HG03378 (cell line): Measurements from ENCODE around the gene RPS19BP1.
"Not testable (repeated sequence)": the region's sequence is repeated elsewhere in the genome, so short reads cannot be mapped to it uniquely, and the experiment has no call there.

Experiments
- ATAC-seq: cut with Tn5 transposase; IDR thresholded peaks from one replicate; pipeline ENCODE4 v1.9.1; 2021; ENCODE audit warnings: mild to moderate bottlenecking, moderate library complexity; ENCODE audit not compliant: unreplicated experiment

RPS19BP1 gene

GRCh38 chr22:39528681-39529486 is 3.7 kb downstream of the RPS19BP1 start:
- ATAC-seq, result no peak

DNA sequence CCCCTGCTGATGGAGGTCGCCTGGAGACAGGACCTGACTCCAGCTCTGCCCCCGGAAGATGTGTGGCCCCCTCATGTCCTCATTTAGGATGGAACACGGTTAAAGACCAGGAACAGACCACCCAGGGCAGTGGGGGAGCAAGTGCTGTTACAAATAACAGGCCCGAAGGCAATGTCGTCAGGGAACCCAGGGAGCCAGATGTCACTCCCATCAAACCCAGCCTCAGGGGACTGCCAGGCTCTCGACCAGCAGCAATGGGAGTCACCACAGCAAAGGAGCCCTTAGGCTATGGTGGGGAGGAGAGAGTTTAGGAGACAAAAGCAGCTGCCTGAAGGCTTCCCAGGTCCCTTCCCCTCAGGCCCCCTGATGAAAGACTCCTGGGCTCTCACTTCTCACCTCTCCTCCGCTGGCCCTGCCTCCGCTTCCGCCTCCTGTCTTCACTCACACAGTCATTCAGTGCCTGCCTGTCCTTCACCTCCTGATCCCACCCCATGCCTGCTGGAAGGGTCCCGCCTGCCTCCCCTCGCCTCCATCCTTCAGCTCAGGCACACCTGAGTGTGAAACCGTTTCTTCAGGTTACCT is 4.4 kb downstream of the RPS19BP1 start:
- ATAC-seq, result no peak

DNA sequence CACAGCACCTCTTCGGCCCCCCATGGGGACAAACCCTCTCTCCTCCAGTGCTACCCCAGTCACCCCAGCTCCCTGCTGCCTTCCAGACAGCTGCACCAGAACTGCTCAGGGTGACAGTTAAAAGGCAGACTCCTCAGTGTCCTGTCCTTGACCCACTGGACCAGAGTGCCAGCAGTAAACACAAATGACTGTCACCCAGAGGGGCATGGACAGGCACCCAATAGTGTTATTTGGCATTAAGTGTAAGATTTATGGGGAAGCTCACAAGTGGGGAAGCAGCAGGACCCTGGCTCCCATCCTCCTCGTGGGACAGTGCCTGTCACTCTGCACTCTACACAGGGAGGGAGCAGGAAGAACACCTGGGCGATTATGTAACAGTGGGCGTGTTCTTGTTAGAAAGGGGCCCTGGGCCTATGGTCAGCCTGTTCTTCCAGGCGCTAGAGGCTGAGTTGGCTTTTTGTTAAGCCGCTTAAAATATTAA is 5.0 kb downstream of the RPS19BP1 start:
- ATAC-seq, result no peak

DNA sequence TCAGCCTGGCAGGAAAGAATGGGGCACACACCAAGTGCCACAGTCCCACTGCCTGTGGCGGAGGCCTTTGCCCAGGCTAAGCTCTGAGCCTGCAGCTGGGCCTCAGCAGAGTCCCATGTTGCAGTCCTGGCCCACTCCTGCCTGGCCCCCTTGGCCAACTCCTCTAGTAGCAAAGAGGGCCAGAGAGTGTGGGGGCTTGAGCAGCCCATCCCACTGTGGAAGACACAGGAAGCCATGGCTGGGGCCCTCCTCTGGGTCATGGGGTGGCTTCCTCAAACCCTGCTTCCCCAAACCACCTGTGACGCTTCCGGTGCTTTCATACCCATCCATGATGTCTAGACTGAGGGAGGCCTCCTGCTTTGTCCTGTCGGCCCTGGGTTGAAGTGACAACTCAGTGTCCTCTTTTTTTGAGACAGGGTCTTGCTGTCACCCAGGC is 5.8 kb downstream of the RPS19BP1 start:
- ATAC-seq, result no peak

DNA sequence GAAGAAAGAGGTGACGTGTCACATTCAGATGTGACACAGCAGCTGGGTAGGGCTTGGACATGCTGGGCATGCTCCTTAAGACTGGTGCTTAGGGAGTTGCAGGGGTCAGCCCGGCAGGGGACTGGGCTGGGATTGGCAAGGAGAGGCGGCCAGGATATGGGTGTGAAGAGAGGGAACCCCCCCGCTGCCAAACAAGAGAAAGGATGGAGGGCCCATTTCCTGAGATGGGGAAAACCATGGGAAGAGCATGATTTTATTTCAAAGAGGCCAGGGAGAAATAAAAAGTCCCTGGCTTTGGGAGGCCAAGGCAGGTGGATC is 6.9 kb downstream of the RPS19BP1 start:
- no peak for ATAC-seq

- no peak for ATAC-seq
These were observed 7.5 kb downstream of the RPS19BP1 start for GRCh38 chr22:39524753-39525657.

- no peak for ATAC-seq
These were observed 8.3 kb downstream of the RPS19BP1 start for GRCh38 chr22:39524089-39524752.

- ATAC-seq, result no peak
These were observed 9.8 kb downstream of the RPS19BP1 start for GRCh38 chr22:39522567-39523300.

DNA sequence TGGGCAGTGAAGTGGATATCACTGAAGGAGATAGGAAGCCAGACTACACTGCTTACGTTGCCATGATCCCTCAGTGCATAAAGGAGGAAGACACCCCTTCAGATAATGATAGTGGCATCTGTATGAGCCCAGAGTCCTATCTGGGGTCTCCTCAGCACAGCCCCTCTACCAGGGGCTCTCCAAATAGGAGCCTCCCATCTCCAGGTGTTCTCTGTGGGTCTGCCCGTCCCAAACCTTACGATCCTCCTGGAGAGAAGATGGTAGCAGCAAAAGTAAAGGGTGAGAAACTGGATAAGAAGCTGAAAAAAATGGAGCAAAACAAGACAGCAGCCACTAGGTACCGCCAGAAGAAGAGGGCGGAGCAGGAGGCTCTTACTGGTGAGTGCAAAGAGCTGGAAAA is 10.5 kb downstream of the RPS19BP1 start:
- not testable (repeated sequence) for ATAC-seq

GRCh38 chr22:39521106-39521885 is 11.3 kb downstream of the RPS19BP1 start:
- not testable (repeated sequence) for ATAC-seq

DNA sequence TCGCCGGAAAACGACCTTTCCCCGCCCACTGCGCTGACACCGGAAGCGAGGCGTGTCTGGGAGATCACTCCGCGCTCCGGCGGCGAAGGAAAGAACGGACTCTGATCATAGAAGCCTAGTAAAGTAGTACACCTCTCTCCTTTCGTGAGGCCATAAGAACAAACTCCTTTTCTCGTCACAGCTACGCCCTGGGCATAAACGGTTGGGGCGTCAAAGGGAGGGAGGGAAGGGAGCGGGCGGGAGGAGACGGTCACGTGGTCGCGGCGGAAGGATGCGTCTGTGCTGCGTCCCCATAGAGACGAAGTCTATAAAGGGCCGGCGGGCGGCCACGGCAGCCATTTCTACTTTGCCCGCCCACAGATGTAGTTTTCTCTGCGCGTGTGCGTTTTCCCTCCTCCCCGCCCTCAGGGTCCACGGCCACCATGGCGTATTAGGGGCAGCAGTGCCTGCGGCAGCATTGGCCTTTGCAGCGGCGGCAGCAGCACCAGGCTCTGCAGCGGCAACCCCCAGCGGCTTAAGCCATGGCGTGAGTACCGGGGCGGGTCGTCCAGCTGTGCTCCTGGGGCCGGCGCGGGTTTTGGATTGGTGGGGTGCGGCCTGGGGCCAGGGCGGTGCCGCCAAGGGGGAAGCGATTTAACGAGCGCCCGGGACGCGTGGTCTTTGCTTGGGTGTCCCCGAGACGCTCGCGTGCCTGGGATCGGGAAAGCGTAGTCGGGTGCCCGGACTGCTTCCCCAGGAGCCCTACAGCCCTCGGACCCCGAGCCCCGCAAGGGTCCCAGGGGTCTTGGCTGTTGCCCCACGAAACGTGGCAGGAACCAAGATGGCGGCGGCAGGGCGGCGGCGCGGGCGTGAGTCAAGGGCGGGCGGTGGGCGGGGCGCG is 12.1 kb downstream of the RPS19BP1 start, which contains the start of gene ATF4:
TSS of gene ATF4 (plus strand) at position 337 of the 880 bp plus-strand sequence. CDS start 884 bp downstream, outside the sequence.
- peak; percentile 37 for ATAC-seq

DNA sequence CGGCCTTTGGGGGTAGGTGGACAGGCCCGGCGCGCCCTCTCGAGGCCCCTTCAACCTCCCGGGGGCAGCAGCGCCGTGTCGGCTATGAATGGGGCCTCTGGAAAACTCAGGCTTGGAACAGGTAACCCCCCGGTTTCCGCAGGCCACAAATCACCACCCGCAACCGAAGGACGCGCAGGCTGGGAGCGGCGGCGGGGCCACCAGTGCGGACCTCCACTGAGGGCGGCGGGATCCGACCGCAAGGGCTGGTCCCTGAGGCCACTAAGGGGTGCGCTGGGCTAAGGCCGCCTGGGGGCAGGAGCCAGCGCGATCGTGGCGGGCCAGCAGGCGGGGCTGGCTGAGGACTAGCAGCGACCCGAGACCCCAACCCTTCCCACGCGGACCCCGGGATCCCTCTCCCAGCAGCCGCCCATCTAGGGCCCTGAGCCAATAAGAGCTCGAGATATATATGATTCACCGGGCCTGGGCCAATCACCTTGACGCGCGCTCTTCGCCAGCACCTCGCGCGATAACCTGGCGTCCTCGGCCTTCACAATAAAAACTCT is 12.8 kb downstream of the RPS19BP1 start:
- ATAC-seq, result peak; percentile 65

- ATAC-seq, result peak; percentile 8
These were observed 13.4 kb downstream of the RPS19BP1 start for GRCh38 chr22:39518996-39519680.

DNA sequence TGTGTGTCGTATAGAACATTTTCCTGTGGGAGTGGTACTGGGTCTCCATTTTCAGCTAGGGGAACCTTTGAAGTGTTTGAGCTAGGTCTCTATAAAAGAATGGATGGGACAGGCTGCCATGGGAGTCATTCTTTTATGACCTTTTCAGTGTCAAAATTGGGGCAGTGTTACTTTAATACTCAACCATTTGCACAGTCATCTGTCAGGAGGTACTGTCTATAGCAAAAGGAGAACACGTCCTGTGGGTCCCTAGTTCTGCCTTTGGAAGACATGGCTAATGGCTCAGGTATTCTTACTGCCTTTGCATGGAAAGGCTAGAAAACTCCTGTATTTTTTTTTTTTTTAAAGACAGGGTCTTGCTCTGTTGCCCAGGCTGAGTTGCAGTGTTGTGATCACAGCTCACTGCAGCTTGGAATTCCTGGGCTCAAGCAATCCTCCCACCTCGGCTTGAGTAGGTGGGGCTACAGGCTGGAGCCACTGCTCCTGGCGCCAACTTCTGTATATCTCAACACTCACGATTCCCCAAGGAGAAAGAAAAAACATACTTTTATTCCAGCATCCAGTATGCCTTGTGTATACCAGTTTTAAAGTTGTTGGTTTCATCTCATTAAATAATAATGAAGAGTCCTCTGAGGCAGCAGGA is 14.3 kb downstream of the RPS19BP1 start:
- no peak for ATAC-seq

- ATAC-seq, result no peak
These were observed 15.1 kb downstream of the RPS19BP1 start for GRCh38 chr22:39517470-39517869.

GRCh38 chr22:39515266-39516050 is 17.1 kb downstream of the RPS19BP1 start:
- no peak for ATAC-seq
